Amygdala (tissue), 56 donors: Measurements from ENCODE around the gene SH2B2.
"Not testable (repeated sequence)": the region's sequence is repeated elsewhere in the genome, so short reads cannot be mapped to it uniquely, and the experiment has no call there.

Source experiments
- DNase-seq, 56 donors: peaks; one replicate each; lab custom pipeline; 2025; lab: John Stamatoyannopoulos, UW

Gene SH2B2

GRCh38 chr7:102303669-102304422 is 17.2 kb downstream of the SH2B2 start:
- DNase-seq, result no peak

GRCh38 chr7:102304668-102305067 is 18.0 kb downstream of the SH2B2 start:
- DNase-seq, result no peak

GRCh38 chr7:102305414-102306268 is 19.0 kb downstream of the SH2B2 start:
- DNase-seq, result no peak

GRCh38 chr7:102306916-102307677 is 20.4 kb downstream of the SH2B2 start:
- peak in 31 of 56 donors; percentile 5 to 62 (median 33) for DNase-seq

GRCh38 chr7:102310414-102310815 is 23.7 kb downstream of the SH2B2 start:
- peak in 29 of 56 donors; percentile 3 to 61 (median 30) for DNase-seq

GRCh38 chr7:102312317-102312716 is 25.6 kb downstream of the SH2B2 start:
- DNase-seq, result no peak

GRCh38 chr7:102313997-102314780 is 27.5 kb downstream of the SH2B2 start:
- DNase-seq, result no peak

GRCh38 chr7:102317231-102318059 is 30.8 kb downstream of the SH2B2 start:
- no peak for DNase-seq

- DNase-seq, result no peak
These were observed 31.9 kb downstream of the SH2B2 start for GRCh38 chr7:102318482-102318971.

- DNase-seq, result no peak
These were observed 33.0 kb downstream of the SH2B2 start for GRCh38 chr7:102319671-102320070.

GRCh38 chr7:102320181-102320580 is 33.5 kb downstream of the SH2B2 start:
- no peak for DNase-seq

- DNase-seq, result no peak
These were observed 34.1 kb downstream of the SH2B2 start for GRCh38 chr7:102320601-102321350.

- DNase-seq, result no peak
These were observed 34.9 kb downstream of the SH2B2 start for GRCh38 chr7:102321351-102322201.

GRCh38 chr7:102322202-102322715 is 35.6 kb downstream of the SH2B2 start:
- DNase-seq, result no peak

GRCh38 chr7:102323914-102324195 is 37.2 kb downstream of the SH2B2 start:
- no peak for DNase-seq

- not testable (repeated sequence) for DNase-seq
These were observed 38.4 kb downstream of the SH2B2 start for GRCh38 chr7:102325106-102325505.

GRCh38 chr7:102326157-102326889 is 39.7 kb downstream of the SH2B2 start:
- DNase-seq, result no peak
